ENCODE measurements around the gene S100A2.

The S100A2 gene

GRCh38 chr1:153556348-153556747 is 9.3 kb downstream of the S100A2 start:
- TF ChIP-seq ZFX (IDR thresholded peaks at IDR 0.05; ENCODE audit: borderline replicate concordance), result no peak
- TF ChIP-seq CTCF (IDR thresholded peaks at IDR 0.05), result no peak
- no peak overlapping the region for H3K27ac ChIP-seq

DNA sequence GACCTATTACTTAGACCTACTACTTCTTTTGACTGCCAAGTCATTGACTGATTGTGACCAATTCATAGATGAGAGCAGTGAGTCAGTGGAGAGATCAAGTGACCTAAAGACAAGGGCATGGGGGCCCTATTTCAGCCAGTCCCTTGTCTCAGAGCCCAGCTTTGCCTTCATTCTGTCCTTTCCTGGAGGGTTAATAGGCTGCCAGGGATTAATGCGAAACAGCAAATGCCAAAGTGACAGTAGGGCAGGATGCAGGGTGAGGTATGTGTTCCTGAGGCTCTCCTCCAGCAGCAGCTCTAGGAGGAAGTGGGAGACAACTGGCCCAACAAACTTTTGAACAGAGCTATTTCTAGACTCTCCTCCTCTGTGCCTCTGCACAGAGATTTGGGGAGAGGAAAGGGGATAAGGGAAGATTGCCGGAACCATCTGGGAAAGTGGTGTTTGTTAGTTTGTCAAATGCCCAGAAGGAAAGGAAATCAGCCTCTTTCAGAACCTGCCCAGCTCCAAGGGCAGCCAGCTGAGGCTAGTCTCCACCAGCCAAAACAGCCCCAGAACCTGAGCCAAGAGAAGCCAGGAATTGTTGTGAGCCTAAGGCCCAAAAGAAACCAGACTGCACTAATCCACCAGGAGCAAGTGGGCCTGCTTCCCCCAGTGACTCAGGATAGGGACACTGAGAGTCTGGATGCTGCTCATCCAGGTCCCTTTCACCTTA is 11.7 kb downstream of the S100A2 start:
- no peak overlapping the region for H3K27ac ChIP-seq
- TF ChIP-seq CTCF (IDR thresholded peaks at IDR 0.05) (no peak), ZFX (IDR thresholded peaks at IDR 0.05; ENCODE audit: borderline replicate concordance) (no peak)

DNA sequence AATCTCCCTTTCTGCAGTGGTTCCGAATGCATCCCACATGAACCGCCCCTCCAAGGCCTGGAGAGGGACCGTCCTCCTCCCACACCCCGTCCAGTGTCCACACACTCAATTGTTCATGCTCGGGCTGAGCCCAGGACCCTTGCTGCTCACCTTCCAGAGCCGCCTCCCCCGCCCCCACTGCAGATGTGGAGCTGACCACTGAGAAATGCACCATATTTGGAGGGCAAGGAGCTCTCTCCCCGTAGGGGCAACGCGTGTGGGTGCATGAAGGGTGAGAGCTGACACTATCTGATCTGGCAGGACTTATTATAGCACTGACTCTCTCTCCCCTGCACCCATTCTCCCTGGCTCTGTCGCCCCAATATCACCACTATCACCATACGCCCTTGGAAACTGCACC is 12.5 kb downstream of the S100A2 start:
- TF ChIP-seq ZFX (IDR thresholded peaks at IDR 0.05; ENCODE audit: borderline replicate concordance), result no peak
- no peak for TF ChIP-seq CTCF (IDR thresholded peaks at IDR 0.05)
- H3K27ac ChIP-seq, result no peak overlapping the region

GRCh38 chr1:153552335-153552734 is 13.3 kb downstream of the S100A2 start:
- TF ChIP-seq ZFX (IDR thresholded peaks at IDR 0.05; ENCODE audit: borderline replicate concordance) (no peak), CTCF (IDR thresholded peaks at IDR 0.05) (no peak)

DNA sequence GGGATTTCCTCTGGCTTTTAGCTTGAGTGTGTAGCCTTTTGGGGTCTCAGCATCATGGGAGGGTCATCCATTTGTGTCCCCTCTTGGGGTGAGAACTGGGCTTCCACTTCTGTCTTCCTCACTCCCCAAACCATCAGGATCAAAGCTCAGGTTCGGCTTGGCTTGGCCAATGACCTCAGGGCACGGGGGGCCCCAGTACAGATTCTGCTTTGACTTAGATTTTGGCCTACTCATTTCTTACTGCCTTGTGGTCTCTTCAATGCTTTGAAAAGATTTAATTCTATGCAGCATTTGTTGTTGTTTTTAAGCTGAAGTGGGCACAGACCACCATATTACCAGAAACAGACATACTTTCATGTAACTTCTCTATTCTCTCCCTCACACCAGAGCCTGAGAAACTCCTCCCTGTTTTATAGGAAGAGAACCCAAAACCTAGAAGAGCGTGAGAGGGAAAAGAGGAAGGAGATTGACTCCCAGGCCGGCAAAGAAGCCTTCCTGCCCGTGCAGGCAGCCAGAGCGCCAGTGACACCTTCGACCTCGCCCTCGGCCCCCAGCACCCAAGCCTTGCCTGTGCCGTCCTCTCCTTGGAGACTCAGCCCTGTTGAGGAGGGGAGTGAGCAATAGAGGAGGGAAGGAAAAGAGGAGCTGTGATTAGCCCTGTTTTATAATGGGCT is 14.7 kb downstream of the S100A2 start:
- TF ChIP-seq ZFX (IDR thresholded peaks at IDR 0.05; ENCODE audit: borderline replicate concordance), result no peak
- TF ChIP-seq CTCF (IDR thresholded peaks at IDR 0.05), result no peak
- H3K27ac ChIP-seq, result no peak overlapping the region

More at GRCh38 chr1:153552335-153552734, 13.3 kb downstream of the S100A2 start:
- H3K27ac ChIP-seq, result no peak overlapping the region

GRCh38 chr1:153550398-153550758 is 15.3 kb downstream of the S100A2 start:
- no peak overlapping the region for H3K27ac ChIP-seq
- TF ChIP-seq ZFX (IDR thresholded peaks at IDR 0.05; ENCODE audit: borderline replicate concordance) (no peak), CTCF (IDR thresholded peaks at IDR 0.05) (no peak)

- TF ChIP-seq CTCF (IDR thresholded peaks at IDR 0.05) (no peak), ZFX (IDR thresholded peaks at IDR 0.05; ENCODE audit: borderline replicate concordance) (no peak)
Measured at GRCh38 chr1:153549741-153550397, 15.8 kb downstream of the S100A2 start.

More at GRCh38 chr1:153549741-153550397, 15.8 kb downstream of the S100A2 start:
- H3K27ac ChIP-seq, result no peak overlapping the region
